Glomerular visceral epithelial cell (primary cell): ENCODE results near the gene SHCBP1.

Source experiments
- DNase-seq: peaks from one replicate; pipeline ENCODE4 v3.0.0-alpha.2; 2016; ENCODE audit errors: extremely low spot score

Gene SHCBP1

GRCh38 chr16:46614006-46614405 lies 7.2 kb downstream of the SHCBP1 start:
- no peak for DNase-seq

GRCh38 chr16:46613352-46613751 lies 7.8 kb downstream of the SHCBP1 start:
- DNase-seq, result no peak

- no peak for DNase-seq
Measured at GRCh38 chr16:46612121-46612520, 9.1 kb downstream of the SHCBP1 start.

- DNase-seq, result peak; percentile 36
Measured at GRCh38 chr16:46607529-46607928, 13.7 kb downstream of the SHCBP1 start.

- no peak for DNase-seq
Measured at GRCh38 chr16:46606231-46606630, 14.9 kb downstream of the SHCBP1 start.

GRCh38 chr16:46591257-46591656 lies 29.9 kb downstream of the SHCBP1 start:
- no peak for DNase-seq

GRCh38 chr16:46586011-46586577 lies 35.1 kb downstream of the SHCBP1 start:
- DNase-seq, result no peak

GRCh38 chr16:46583036-46583435 lies 38.1 kb downstream of the SHCBP1 start:
- no peak for DNase-seq

GRCh38 chr16:46582313-46582712 lies 38.9 kb downstream of the SHCBP1 start:
- DNase-seq, result no peak

- DNase-seq, result no peak
Measured at GRCh38 chr16:46577988-46578579, 43.1 kb downstream of the SHCBP1 start.

GRCh38 chr16:46573834-46574159 lies 47.4 kb downstream of the SHCBP1 start:
- no peak for DNase-seq

GRCh38 chr16:46573008-46573833 lies 48.0 kb downstream of the SHCBP1 start:
- DNase-seq, result peak; percentile 47

GRCh38 chr16:46569231-46569735 lies 51.9 kb downstream of the SHCBP1 start:
- DNase-seq, result no peak

GRCh38 chr16:46568472-46569230 lies 52.5 kb downstream of the SHCBP1 start:
- no peak for DNase-seq

GRCh38 chr16:46562979-46563378 lies 58.2 kb downstream of the SHCBP1 start:
- DNase-seq, result no peak

GRCh38 chr16:46558018-46558417 lies 63.2 kb downstream of the SHCBP1 start:
- no peak for DNase-seq

- peak; percentile 2 for DNase-seq
Measured at GRCh38 chr16:46555951-46556350, 65.2 kb downstream of the SHCBP1 start.

- DNase-seq, result peak; percentile 65
Measured at GRCh38 chr16:46554435-46554834, 66.7 kb downstream of the SHCBP1 start.

GRCh38 chr16:46549477-46549876 lies 71.7 kb downstream of the SHCBP1 start:
- no peak for DNase-seq
